Activated naive CD8-positive, alpha-beta T cell treated with anti-CD3 and anti-CD28 coated beads for 36 hours (primary cell): ENCODE measurements around the gene FABP6. TPM values are rescaled to one million over a fixed set of nuclear protein-coding genes. Genes with fewer than 3 reads are reported as not detected.
A peak's percentile ranks its signal among the peaks of the same experiment; 100 is the strongest.

Source experiments
- DNase-seq: peaks from one replicate; pipeline ENCODE4 v3.0.0; 2021
- H3K27ac Mint-ChIP-seq: one replicate; pipeline ENCODE4 v1.8.0; 2022; ENCODE audit warnings: mild to moderate bottlenecking, moderate library complexity, mixed read lengths
- H3K27me3 Mint-ChIP-seq: one replicate; pipeline ENCODE4 v1.8.0; 2022; ENCODE audit warnings: mild to moderate bottlenecking, mixed read lengths
- H3K36me3 Mint-ChIP-seq: one replicate; pipeline ENCODE4 v1.8.0; 2021; ENCODE audit warnings: mild to moderate bottlenecking, mixed read lengths
- H3K4me1 Mint-ChIP-seq: one replicate; pipeline ENCODE4 v1.8.0; 2021; ENCODE audit warnings: mixed read lengths
- H3K4me3 Mint-ChIP-seq: one replicate; pipeline ENCODE4 v1.8.0; 2022; ENCODE audit warnings: mild to moderate bottlenecking, moderate library complexity, mixed read lengths
- H3K9me3 Mint-ChIP-seq: one replicate; pipeline ENCODE4 v1.8.0; 2022; ENCODE audit warnings: mixed read lengths
- total RNA-seq, 2 experiments: library from RNA; stranded (reverse); gene quantifications; one replicate each; pipeline ENCODE4 v1.2.3, GENCODE V29; 2021

Gene FABP6
- total RNA-seq, 2 experiments from 2014 or later: not detected

GRCh38 chr5:160266752-160267345, 37.5 kb downstream of the FABP6 start:
- Mint-ChIP-seq H3K4me3 (no peak overlapping the region), H3K27me3 (peaks cover 5% of the 10 kb centered on the region), H3K4me1 (peaks cover 7% of the 10 kb centered on the region), H3K9me3 (no peaks in the 10 kb centered on the region), H3K27ac (no peak overlapping the region), H3K36me3 (no peaks in the 10 kb centered on the region)
- no peak for DNase-seq

GRCh38 chr5:160268121-160268520, 38.8 kb downstream of the FABP6 start:
- DNase-seq: no peak
- Mint-ChIP-seq H3K4me1 (peaks cover 5% of the 10 kb centered on the region), H3K27ac (no peak overlapping the region), H3K36me3 (no peaks in the 10 kb centered on the region), H3K4me3 (no peak overlapping the region), H3K9me3 (no peaks in the 10 kb centered on the region), H3K27me3 (no peaks in the 10 kb centered on the region)

DNA sequence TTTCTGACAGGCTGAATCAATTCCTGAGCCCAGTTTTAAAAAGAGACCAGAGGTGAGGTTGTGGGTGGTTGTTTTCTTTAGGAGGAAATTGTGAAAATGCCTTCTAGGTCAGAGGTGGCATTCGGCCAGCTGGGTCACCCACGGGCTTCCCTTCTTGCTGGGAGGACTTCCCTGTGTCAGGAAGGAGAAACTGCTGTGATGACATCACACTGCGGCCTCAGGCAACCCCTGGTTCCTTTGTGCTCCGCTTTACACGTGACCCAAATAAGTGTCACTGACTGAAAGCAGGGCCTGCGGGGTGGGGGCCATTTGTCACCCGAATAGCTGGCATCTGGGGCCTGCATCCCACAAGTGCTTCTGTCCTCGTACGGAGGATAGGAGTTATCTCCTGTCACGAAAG, 39.7 kb downstream of the FABP6 start:
- Mint-ChIP-seq H3K4me3 (no peak overlapping the region), H3K27me3 (no peaks in the 10 kb centered on the region), H3K27ac (no peak overlapping the region), H3K9me3 (no peaks in the 10 kb centered on the region), H3K4me1 (peaks cover 5% of the 10 kb centered on the region), H3K36me3 (no peaks in the 10 kb centered on the region)
- DNase-seq: no peak

GRCh38 chr5:160270704-160271103, 41.4 kb downstream of the FABP6 start:
- Mint-ChIP-seq H3K27me3 (no peaks in the 10 kb centered on the region), H3K4me3 (no peak overlapping the region), H3K4me1 (peaks cover 7% of the 10 kb centered on the region), H3K27ac (no peak overlapping the region), H3K36me3 (no peaks in the 10 kb centered on the region), H3K9me3 (no peaks in the 10 kb centered on the region)
- no peak for DNase-seq

DNA sequence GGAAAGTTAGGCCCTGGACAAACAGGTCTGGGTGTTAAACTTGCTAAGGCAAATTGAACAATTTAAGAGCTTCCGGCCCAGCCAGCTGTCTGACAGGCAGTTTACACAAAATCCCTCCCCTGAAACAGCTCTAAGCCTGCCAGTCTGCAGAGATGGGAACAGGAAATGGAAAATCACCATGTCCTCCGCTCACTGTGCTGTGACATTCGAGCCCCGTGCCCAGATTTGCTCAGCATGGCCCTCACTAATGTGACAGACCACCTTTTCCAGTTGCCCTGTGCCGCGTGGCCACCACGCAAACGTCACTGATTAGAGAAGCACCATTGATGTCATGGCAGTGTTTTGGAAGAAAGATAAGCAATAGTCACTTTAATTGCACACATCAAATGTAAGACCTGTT, 42.1 kb downstream of the FABP6 start:
- no peaks in the 10 kb centered on the region for H3K9me3 Mint-ChIP-seq
- no peaks in the 10 kb centered on the region for H3K27me3 Mint-ChIP-seq

DNA sequence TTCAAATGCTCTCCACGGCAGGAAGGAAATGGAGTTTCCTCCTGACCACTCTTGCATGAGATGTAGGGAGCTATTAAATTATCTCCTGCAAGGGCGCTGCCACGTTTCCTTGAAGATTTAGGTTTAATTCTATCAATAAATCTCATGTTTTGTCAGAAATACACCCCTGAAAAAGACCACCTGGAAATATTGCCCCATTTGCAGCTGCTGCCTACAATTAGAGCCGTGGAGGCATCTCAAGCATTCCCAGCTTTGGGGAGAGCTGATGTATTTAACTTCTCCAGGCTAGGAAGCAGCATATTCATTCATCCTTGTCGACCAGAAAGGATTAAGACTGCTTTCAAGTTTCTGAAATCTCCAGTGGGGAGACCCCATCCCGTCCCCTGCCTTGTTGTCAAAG, 42.5 kb downstream of the FABP6 start:
- Mint-ChIP-seq H3K36me3 (no peaks in the 10 kb centered on the region), H3K4me3 (no peak overlapping the region), H3K4me1 (peaks cover 7% of the 10 kb centered on the region), H3K9me3 (no peaks in the 10 kb centered on the region), H3K27ac (no peak overlapping the region), H3K27me3 (no peaks in the 10 kb centered on the region)
- DNase-seq: no peak

More for the DNA sequence above, 42.1 kb downstream of the FABP6 start:
- Mint-ChIP-seq H3K36me3 (no peaks in the 10 kb centered on the region), H3K4me1 (peaks cover 7% of the 10 kb centered on the region), H3K4me3 (no peak overlapping the region), H3K27ac (no peak overlapping the region)
- peak; percentile 16 for DNase-seq

DNA sequence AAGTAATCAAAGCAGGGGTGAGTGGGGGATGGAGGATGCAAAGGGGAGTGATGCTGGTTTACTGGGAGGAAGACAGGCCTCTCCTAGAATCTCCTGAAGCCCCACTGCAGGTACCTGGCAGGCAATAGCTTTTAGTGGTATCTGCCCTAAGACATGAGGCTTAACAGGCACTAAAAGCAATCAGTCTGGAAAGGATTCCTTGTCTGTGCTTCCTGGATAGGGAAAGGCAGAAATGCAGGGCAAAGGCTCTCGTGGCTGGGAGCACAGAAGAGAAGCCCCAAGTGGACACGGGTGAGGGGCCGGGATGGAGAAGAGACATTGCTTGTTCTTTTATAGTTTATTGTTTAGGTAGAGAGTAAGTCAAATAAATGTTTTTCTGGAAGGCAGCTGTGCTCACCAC, 43.0 kb downstream of the FABP6 start:
- H3K4me1 Mint-ChIP-seq: peaks cover 7% of the 10 kb centered on the region
- H3K4me3 Mint-ChIP-seq: no peak overlapping the region
- no peak overlapping the region for H3K27ac Mint-ChIP-seq
- H3K9me3 Mint-ChIP-seq: no peaks in the 10 kb centered on the region
- no peaks in the 10 kb centered on the region for H3K27me3 Mint-ChIP-seq
- no peaks in the 10 kb centered on the region for H3K36me3 Mint-ChIP-seq
- no peak for DNase-seq

DNA sequence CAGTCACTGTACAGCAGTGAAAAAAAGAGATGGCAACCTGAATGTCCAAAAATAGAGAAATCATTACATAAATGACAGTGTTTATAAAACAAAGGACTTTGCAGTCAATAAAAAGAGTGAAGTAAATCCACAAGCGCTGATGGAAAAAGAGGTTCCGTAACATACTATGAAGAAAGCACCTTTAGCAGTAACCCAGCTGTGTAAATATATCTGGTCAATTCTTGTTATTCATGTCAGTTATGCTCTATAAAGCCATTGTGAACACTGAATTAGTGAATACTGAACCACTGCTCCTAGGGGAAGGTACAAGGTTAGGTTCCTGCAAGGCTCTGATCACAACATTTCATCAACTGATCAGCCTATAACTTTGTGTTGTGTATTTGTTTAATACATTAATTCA, 43.6 kb downstream of the FABP6 start:
- H3K9me3 Mint-ChIP-seq: no peaks in the 10 kb centered on the region
- H3K4me1 Mint-ChIP-seq: peaks cover 7% of the 10 kb centered on the region
- DNase-seq: no peak
- H3K27me3 Mint-ChIP-seq: no peaks in the 10 kb centered on the region
- no peak overlapping the region for H3K27ac Mint-ChIP-seq
- no peak overlapping the region for H3K4me3 Mint-ChIP-seq
- no peaks in the 10 kb centered on the region for H3K36me3 Mint-ChIP-seq

- H3K27ac Mint-ChIP-seq: no peak overlapping the region
Observed at GRCh38 chr5:160274483-160274931, 45.2 kb downstream of the FABP6 start.

GRCh38 chr5:160278343-160278742, 49.0 kb downstream of the FABP6 start:
- no peaks in the 10 kb centered on the region for H3K27me3 Mint-ChIP-seq
- H3K27ac Mint-ChIP-seq: no peak overlapping the region
- H3K4me1 Mint-ChIP-seq: peaks cover 3% of the 10 kb centered on the region
- no peak for DNase-seq
- no peak overlapping the region for H3K4me3 Mint-ChIP-seq
- H3K36me3 Mint-ChIP-seq: no peaks in the 10 kb centered on the region
- no peaks in the 10 kb centered on the region for H3K9me3 Mint-ChIP-seq

More at GRCh38 chr5:160274483-160274931, 45.2 kb downstream of the FABP6 start:
- H3K36me3 Mint-ChIP-seq: no peaks in the 10 kb centered on the region
- no peak overlapping the region for H3K4me3 Mint-ChIP-seq
- no peak for DNase-seq
- H3K4me1 Mint-ChIP-seq: peaks cover 7% of the 10 kb centered on the region
- no peaks in the 10 kb centered on the region for H3K27me3 Mint-ChIP-seq
- no peaks in the 10 kb centered on the region for H3K9me3 Mint-ChIP-seq

- no peak overlapping the region for H3K27ac Mint-ChIP-seq
- no peaks in the 10 kb centered on the region for H3K27me3 Mint-ChIP-seq
- DNase-seq: no peak
- no peaks in the 10 kb centered on the region for H3K9me3 Mint-ChIP-seq
- H3K36me3 Mint-ChIP-seq: no peaks in the 10 kb centered on the region
- H3K4me3 Mint-ChIP-seq: no peak overlapping the region
- no peaks in the 10 kb centered on the region for H3K4me1 Mint-ChIP-seq
Observed at GRCh38 chr5:160280384-160281095, 51.2 kb downstream of the FABP6 start.

DNA sequence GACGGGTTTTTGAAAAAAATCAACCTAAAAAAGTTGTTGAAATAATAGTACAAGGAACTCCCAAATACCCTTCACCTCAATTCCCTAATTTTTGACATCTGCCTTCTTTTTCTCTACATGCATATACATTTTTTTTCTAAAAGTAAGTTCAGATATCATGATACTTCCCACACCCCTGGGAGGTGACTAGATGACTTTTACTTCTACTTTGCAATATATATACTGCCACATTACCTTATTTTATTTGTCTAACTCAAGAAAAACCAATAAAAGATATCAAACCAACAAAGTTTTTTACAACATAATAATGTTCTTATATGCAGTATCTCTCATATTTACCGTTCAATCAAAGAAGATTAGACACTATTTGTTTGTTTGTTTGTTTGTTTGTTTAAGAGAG, 52.0 kb downstream of the FABP6 start:
- no peak for DNase-seq
- Mint-ChIP-seq H3K4me3 (no peak overlapping the region), H3K27ac (no peak overlapping the region), H3K4me1 (no peaks in the 10 kb centered on the region), H3K36me3 (no peaks in the 10 kb centered on the region), H3K27me3 (no peaks in the 10 kb centered on the region), H3K9me3 (no peaks in the 10 kb centered on the region)

- Mint-ChIP-seq H3K36me3 (no peaks in the 10 kb centered on the region), H3K4me1 (no peaks in the 10 kb centered on the region), H3K4me3 (no peak overlapping the region), H3K27me3 (no peaks in the 10 kb centered on the region), H3K9me3 (no peaks in the 10 kb centered on the region), H3K27ac (no peak overlapping the region)
- DNase-seq: no peak
Observed at GRCh38 chr5:160284291-160284873, 55.1 kb downstream of the FABP6 start.

- no peak overlapping the region for H3K27ac Mint-ChIP-seq
- no peaks in the 10 kb centered on the region for H3K4me1 Mint-ChIP-seq
- DNase-seq: no peak
- no peaks in the 10 kb centered on the region for H3K9me3 Mint-ChIP-seq
- H3K36me3 Mint-ChIP-seq: no peaks in the 10 kb centered on the region
- no peaks in the 10 kb centered on the region for H3K27me3 Mint-ChIP-seq
- H3K4me3 Mint-ChIP-seq: no peak overlapping the region
Observed at GRCh38 chr5:160285316-160285715, 56.0 kb downstream of the FABP6 start.

GRCh38 chr5:160286947-160287346, 57.6 kb downstream of the FABP6 start:
- Mint-ChIP-seq H3K27me3 (no peaks in the 10 kb centered on the region), H3K4me3 (no peak overlapping the region), H3K36me3 (no peaks in the 10 kb centered on the region), H3K4me1 (no peaks in the 10 kb centered on the region), H3K27ac (no peak overlapping the region), H3K9me3 (no peaks in the 10 kb centered on the region)
- no peak for DNase-seq
